Caco-2 (cell line): ENCODE data around the gene ATP11C. TPM values are rescaled to one million over a fixed set of nuclear protein-coding genes. Genes with fewer than 3 reads are reported as not detected.

ENCODE experiments used
- BruUV-seq: library from RNA; stranded (reverse); fragments of 400-500 nt; replicated peaks from 2 replicates; lab custom pipeline; 2021; lab: Mats Ljungman, UMichigan
- CTCF ChIA-PET: fragments of 300-600 bp; sonication (Branson Sonifier 250); formaldehyde crosslinking; loops from one replicate; lab custom pipeline; 2022; ENCODE audit warnings: antibody characterized with exemption; lab: Charles Lee
- POLR2A ChIA-PET: fragments of 300-600 bp; sonication (Branson Sonifier 250); formaldehyde crosslinking; loops from one replicate; lab custom pipeline; 2022; ENCODE audit warnings: antibody characterized with exemption; lab: Charles Lee
- DNase-seq, 2 experiments: peaks; one replicate each; pipeline versions ENCODE4 v3.0.0 to v3.0.0-alpha.2; 2020 to 2022
- H3K27me3 ChIP-seq: replicated peaks from 2 replicates; pipeline ENCODE4 v1.6.0; 2011; ENCODE audit warnings: low read length; ENCODE audit not compliant: control insufficient read depth, insufficient read depth
- H3K36me3 ChIP-seq: 2 replicates; pipeline ENCODE4 v1.5.1; 2011; ENCODE audit warnings: low read length; ENCODE audit not compliant: control insufficient read depth, insufficient read depth
- H3K4me1 ChIP-seq: fragments of 250-450 bp; sonication (Bioruptor Pico); 2 replicates; pipeline ENCODE4 v1.5.1; 2020; ENCODE audit warnings: mild to moderate bottlenecking
- H3K4me3 ChIP-seq: 2 replicates; pipeline ENCODE4 v1.5.1; 2011; ENCODE audit warnings: low read depth, mild to moderate bottlenecking, control low read depth, low read length
- H3K9me3 ChIP-seq: fragments of 250-450 bp; sonication (Bioruptor Pico); 2 replicates; pipeline ENCODE4 v1.5.1; 2020; ENCODE audit warnings: mild to moderate bottlenecking, moderate library complexity
- H3K27ac Mint-ChIP-seq: one replicate; pipeline ENCODE4 v1.8.0; 2022; ENCODE audit warnings: mixed read lengths; ENCODE audit not compliant: unreplicated experiment
- H3K27me3 Mint-ChIP-seq: one replicate; pipeline ENCODE4 v1.8.0; 2022; ENCODE audit warnings: mixed read lengths; ENCODE audit not compliant: insufficient read depth, unreplicated experiment
- H3K36me3 Mint-ChIP-seq: one replicate; pipeline ENCODE4 v1.8.0; 2022; ENCODE audit warnings: mild to moderate bottlenecking, mixed read lengths; ENCODE audit not compliant: insufficient read depth, unreplicated experiment
- H3K4me1 Mint-ChIP-seq: one replicate; pipeline ENCODE4 v1.8.0; 2022; ENCODE audit warnings: low read depth, mixed read lengths; ENCODE audit not compliant: unreplicated experiment
- H3K4me3 Mint-ChIP-seq: one replicate; pipeline ENCODE4 v1.8.0; 2022; ENCODE audit warnings: mild to moderate bottlenecking, moderate library complexity, mixed read lengths; ENCODE audit not compliant: unreplicated experiment
- H3K9me3 Mint-ChIP-seq: one replicate; pipeline ENCODE4 v1.8.0; 2022; ENCODE audit warnings: mixed read lengths; ENCODE audit not compliant: unreplicated experiment
- intact Hi-C: fragments of 100-400 bp; cut with micrococcal nuclease; formaldehyde crosslinking; loops from one replicate; pipeline ENCODE4 v1.10.0; 2022; ENCODE audit not compliant: unreplicated experiment
- total RNA-seq: library from RNA; stranded (reverse); gene quantifications from 2 replicates; pipeline ENCODE4 v1.2.3, GENCODE V29; 2022
- TF ChIP-seq, protein P1 (sequence below), 2 experiments: fragments of 200-600 bp in 1 of 2; IDR thresholded peaks; 1 replicate in 1 of 2; 2 replicates in 1 of 2; pipeline versions ENCODE4 v1.5.1 to v1.8.0; 2011 to 2022; ENCODE audit warnings: antibody characterized with exemption in 1 of 2, control low read depth in 1 of 2, inconsistent platforms in 1 of 2, low read depth in 1 of 2, low read length in 1 of 2, mild to moderate bottlenecking in 1 of 2, moderate library complexity in 1 of 2; ENCODE audit not compliant: insufficient read depth in 1 of 2, severe bottlenecking in 1 of 2, unreplicated experiment in 1 of 2

ATP11C gene
- total RNA-seq, 1 experiment from 2014 or later = 12.2 TPM

DNA sequence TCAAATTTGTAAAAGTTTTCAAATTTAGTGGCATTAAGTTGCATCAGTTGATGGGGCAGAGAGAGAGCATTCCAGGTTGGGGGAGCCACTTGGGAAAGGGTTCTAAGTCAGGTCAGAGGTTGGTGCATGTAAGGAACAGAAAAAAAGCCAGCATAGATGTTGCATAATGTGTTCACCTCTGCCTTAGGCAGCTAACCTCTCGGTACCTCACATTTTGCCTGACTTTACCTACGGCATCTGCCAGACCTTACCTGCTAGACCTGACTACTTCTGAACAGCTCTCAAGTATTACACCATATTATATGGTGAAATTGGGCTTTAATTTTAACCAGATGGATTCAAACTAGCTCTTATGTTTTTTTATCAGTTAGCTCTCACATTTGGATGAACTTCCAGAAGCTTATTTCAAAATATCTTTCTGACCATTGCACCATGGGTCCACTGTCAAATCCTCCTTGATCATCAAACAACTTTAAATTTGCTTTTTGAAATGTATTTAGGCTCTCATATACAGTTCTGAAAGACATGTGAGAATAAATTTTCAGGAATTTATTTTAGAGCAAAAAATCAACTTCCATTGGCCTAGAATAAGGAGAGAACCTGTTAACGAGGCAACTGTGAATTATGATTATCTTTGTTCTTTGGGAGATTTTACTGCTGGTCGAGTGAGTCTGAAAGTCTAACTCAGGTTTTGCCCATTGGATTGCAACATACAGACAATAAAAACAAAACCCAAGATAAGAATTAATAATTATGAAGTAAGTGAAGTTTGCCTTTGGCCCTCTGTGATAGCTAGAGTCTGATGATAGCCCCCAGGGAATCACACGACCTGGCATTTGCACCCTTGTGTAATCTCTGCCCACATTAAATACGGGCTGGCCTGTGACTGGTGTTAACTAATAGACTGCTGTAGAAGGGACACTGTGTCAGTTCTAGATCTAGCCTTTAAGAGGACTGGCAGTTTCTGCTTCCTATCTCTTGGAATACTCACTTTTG, 40.1 kb upstream of the ATP11C start:
- Histone ChIP-seq H3K4me3 (no peak overlapping the region), H3K4me1 (no peaks in the 10 kb centered on the region), H3K27me3 (no peaks in the 10 kb centered on the region), H3K9me3 (no peaks in the 10 kb centered on the region), H3K36me3 (no peaks in the 10 kb centered on the region)
- ChIA-PET POLR2A (no interaction called here), CTCF (no interaction called here)
- Mint-ChIP-seq H3K9me3 (peaks cover 8% of the 10 kb centered on the region), H3K36me3 (no peaks in the 10 kb centered on the region), H3K27ac (no peak overlapping the region), H3K4me3 (no peak overlapping the region), H3K4me1 (no peaks in the 10 kb centered on the region), H3K27me3 (no peaks in the 10 kb centered on the region)
- no TSS peak for BruUV-seq
- no peak for DNase-seq
- intact Hi-C loops = loop anchor here (10.0 kb wide), 1 partner anchor 1198 kb away; no protein-coding TSS in a partner anchor
- TF ChIP-seq, protein P1, sequence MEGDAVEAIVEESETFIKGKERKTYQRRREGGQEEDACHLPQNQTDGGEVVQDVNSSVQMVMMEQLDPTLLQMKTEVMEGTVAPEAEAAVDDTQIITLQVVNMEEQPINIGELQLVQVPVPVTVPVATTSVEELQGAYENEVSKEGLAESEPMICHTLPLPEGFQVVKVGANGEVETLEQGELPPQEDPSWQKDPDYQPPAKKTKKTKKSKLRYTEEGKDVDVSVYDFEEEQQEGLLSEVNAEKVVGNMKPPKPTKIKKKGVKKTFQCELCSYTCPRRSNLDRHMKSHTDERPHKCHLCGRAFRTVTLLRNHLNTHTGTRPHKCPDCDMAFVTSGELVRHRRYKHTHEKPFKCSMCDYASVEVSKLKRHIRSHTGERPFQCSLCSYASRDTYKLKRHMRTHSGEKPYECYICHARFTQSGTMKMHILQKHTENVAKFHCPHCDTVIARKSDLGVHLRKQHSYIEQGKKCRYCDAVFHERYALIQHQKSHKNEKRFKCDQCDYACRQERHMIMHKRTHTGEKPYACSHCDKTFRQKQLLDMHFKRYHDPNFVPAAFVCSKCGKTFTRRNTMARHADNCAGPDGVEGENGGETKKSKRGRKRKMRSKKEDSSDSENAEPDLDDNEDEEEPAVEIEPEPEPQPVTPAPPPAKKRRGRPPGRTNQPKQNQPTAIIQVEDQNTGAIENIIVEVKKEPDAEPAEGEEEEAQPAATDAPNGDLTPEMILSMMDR (IDR thresholded peaks at IDR 0.05; ENCODE audit: insufficient read depth in 1 of 2, low read depth in 1 of 2, low read length in 1 of 2, severe bottlenecking in 1 of 2, unreplicated experiment in 1 of 2) = no peak

DNA sequence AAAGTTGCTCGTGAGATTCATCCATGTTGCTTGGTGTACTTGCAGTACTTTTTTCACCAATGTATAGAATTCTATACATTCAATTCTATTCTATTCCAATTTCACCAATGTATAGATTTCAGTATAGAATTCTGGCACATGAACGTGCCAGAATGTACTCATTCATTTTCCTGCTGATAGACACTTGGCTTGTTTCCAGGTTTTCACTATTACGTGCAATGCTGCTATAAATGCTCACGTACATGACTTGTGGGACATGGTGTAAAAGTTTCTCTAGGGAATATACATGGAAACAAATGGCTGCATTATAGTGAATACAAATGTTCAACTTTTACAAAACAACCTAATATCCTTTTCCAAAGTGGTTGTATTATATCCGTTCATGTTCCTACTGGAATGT, 39.3 kb upstream of the ATP11C start:
- Mint-ChIP-seq H3K4me1 (no peaks in the 10 kb centered on the region), H3K27me3 (peaks cover 3% of the 10 kb centered on the region), H3K4me3 (no peak overlapping the region), H3K9me3 (peaks cover 8% of the 10 kb centered on the region), H3K27ac (no peak overlapping the region), H3K36me3 (no peaks in the 10 kb centered on the region)
- intact Hi-C loops = loop anchor here (10.0 kb wide), 1 partner anchor 1197 kb away; no protein-coding TSS in a partner anchor
- no TSS peak for BruUV-seq
- H3K4me1 ChIP-seq = no peaks in the 10 kb centered on the region
- H3K36me3 ChIP-seq = no peaks in the 10 kb centered on the region
- TF ChIP-seq, protein P1 (IDR thresholded peaks at IDR 0.05; ENCODE audit: insufficient read depth in 1 of 2, low read depth in 1 of 2, low read length in 1 of 2, severe bottlenecking in 1 of 2, unreplicated experiment in 1 of 2) = no peak
- H3K4me3 ChIP-seq = no peak overlapping the region
- H3K9me3 ChIP-seq = no peaks in the 10 kb centered on the region
- DNase-seq = no peak
- ChIA-PET POLR2A (no interaction called here), CTCF (no interaction called here)
- no peaks in the 10 kb centered on the region for H3K27me3 ChIP-seq

DNA sequence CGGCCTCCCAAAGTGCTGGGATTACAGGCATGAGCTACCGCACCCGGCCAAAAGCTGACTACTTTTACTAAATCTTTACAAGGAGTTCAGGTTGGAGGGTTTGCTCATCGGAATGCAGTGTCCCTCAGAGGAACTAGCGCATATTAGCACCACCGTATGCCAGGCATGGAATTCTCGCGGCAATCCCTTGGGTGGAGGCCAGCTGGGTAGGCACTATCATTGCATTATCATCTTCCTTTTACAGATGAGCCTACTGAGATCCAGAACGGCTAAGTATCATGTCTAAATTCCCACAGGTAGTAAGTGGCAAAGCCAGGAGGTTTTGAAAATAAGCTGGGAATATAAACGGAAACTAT, 38.5 kb upstream of the ATP11C start:
- H3K36me3 ChIP-seq = no peaks in the 10 kb centered on the region
- H3K4me1 ChIP-seq = no peaks in the 10 kb centered on the region
- intact Hi-C loops = loop anchor here (10.0 kb wide), 1 partner anchor 1197 kb away; no protein-coding TSS in a partner anchor
- no peaks in the 10 kb centered on the region for H3K4me1 Mint-ChIP-seq
- no peak overlapping the region for H3K4me3 ChIP-seq
- POLR2A ChIA-PET = no interaction called here
- no peak overlapping the region for H3K27ac Mint-ChIP-seq
- no TSS peak for BruUV-seq
- H3K9me3 Mint-ChIP-seq = peaks cover 5% of the 10 kb centered on the region
- H3K27me3 Mint-ChIP-seq = peaks cover 3% of the 10 kb centered on the region
- H3K9me3 ChIP-seq = no peaks in the 10 kb centered on the region
- TF ChIP-seq, protein P1 (IDR thresholded peaks at IDR 0.05; ENCODE audit: insufficient read depth in 1 of 2, low read depth in 1 of 2, low read length in 1 of 2, severe bottlenecking in 1 of 2, unreplicated experiment in 1 of 2) = no peak
- H3K36me3 Mint-ChIP-seq = no peaks in the 10 kb centered on the region
- H3K4me3 Mint-ChIP-seq = no peak overlapping the region
- CTCF ChIA-PET = no interaction called here
- H3K27me3 ChIP-seq = no peaks in the 10 kb centered on the region
- no peak for DNase-seq
